ENCODE data around the gene RASAL3. TPM values are rescaled to one million over a fixed set of nuclear protein-coding genes. Genes with fewer than 3 reads are reported as not detected.

RASAL3 gene
- total and polyA plus RNA-seq, 9 donors, result 0.61 to 2.6 (median 1.4) TPM

DNA sequence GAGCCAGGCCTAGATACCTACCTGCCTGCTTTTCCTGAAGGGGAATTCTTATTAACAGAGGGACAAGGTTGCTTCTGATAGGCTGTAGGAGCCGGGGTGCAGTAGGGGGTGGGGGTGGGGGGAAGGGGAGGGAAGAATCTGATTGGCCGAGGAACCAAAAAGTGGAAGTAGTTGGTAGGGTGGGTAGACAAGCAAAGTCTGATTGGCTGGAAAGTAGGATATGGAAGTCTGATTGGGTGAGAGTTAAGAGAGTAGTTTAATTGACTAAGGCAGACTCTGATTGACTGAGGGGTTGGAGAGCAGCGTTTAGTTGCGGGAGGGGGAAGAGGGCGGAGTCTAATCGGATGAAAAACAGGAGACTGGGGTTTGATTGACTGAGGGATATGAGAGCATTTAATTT lies 34.6 kb upstream of the RASAL3 start:
- no peak overlapping the region for H3K4me3 ChIP-seq
- H3K4me1 ChIP-seq (ENCODE audit: insufficient read depth), result no peaks in the 10 kb centered on the region
- no peak for TF ChIP-seq POLR2A (IDR thresholded peaks at IDR 0.05)
- TF ChIP-seq, protein P1, sequence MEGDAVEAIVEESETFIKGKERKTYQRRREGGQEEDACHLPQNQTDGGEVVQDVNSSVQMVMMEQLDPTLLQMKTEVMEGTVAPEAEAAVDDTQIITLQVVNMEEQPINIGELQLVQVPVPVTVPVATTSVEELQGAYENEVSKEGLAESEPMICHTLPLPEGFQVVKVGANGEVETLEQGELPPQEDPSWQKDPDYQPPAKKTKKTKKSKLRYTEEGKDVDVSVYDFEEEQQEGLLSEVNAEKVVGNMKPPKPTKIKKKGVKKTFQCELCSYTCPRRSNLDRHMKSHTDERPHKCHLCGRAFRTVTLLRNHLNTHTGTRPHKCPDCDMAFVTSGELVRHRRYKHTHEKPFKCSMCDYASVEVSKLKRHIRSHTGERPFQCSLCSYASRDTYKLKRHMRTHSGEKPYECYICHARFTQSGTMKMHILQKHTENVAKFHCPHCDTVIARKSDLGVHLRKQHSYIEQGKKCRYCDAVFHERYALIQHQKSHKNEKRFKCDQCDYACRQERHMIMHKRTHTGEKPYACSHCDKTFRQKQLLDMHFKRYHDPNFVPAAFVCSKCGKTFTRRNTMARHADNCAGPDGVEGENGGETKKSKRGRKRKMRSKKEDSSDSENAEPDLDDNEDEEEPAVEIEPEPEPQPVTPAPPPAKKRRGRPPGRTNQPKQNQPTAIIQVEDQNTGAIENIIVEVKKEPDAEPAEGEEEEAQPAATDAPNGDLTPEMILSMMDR (IDR thresholded peaks at IDR 0.05), result no peak
- no peak for TF ChIP-seq EP300 (IDR thresholded peaks at IDR 0.05)
- H3K36me3 ChIP-seq, result no peaks in the 10 kb centered on the region
- no peak overlapping the region for H3K27ac ChIP-seq
- H3K9me3 ChIP-seq, result no peaks in the 10 kb centered on the region
- H3K27me3 ChIP-seq, result no peaks in the 10 kb centered on the region
- 44 to 56% (median 49%) methylated on average over 6 of the region's 6 CpGs for WGBS, 3 donors
- no peak for DNase-seq
- intact Hi-C loops (cut with DNase I), result no loop called here

DNA sequence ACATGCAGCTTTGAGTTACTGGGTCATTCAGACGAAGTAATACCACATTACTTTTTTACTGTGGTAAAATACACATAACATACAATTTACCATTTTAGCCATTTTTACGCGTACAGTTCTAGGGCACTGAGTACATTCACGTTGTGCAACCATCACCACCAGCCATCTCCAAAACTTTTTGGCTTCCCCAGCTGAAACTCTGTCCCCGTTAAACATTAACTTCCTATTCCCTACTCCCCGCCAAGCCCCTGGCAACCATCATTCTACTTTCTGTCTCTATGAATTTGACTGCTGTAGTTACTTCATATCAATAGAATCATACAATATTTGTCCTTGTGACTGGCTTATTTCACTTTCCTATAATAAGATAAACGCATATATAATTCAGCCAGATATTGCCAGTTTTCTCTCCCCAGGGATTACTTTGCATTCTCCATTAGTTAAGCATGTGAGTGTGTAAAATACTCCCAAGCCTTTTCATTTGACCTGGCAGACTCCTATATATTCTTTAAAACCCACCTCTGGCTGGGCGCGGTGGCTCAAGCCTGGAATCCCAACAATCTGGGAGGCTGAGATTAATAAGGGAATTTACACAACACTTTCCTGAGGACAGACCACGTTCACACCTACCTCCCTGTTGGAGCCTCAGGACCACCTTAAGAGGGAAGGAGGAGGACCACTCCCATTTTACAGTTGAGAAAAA lies 34.0 kb upstream of the RASAL3 start:
- H3K9me3 ChIP-seq, result no peaks in the 10 kb centered on the region
- no peaks in the 10 kb centered on the region for H3K27me3 ChIP-seq
- no peak overlapping the region for H3K4me3 ChIP-seq
- TF ChIP-seq, protein P1 (IDR thresholded peaks at IDR 0.05), result no peak
- TF ChIP-seq EP300 (IDR thresholded peaks at IDR 0.05) (no peak), POLR2A (IDR thresholded peaks at IDR 0.05) (no peak)
- no peak for DNase-seq
- no peaks in the 10 kb centered on the region for H3K36me3 ChIP-seq
- 70 to 73% (median 72%) methylated on average over 10 of the region's 10 CpGs for WGBS, 3 donors
- H3K4me1 ChIP-seq (ENCODE audit: insufficient read depth), result no peaks in the 10 kb centered on the region
- no peak overlapping the region for H3K27ac ChIP-seq
- intact Hi-C loops (cut with DNase I), result no loop called here

DNA sequence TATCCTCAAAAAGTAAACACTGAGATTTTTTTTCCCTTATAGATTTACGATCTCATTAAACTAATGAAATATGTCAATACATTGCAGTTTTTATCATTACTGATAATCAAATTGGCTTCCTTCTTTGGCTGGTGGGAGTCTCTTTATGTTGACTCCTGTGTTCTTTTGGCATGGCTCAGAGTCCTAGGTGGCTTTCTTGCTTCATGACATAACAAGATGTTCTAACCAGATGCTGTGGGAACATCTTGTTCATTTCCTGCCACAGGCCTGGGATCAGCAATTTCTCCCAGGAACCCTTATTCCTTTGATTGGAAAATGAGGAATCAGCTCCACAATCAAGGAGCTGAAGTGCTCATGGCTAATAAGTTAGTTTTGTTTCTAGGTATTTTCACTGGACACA lies 30.8 kb upstream of the RASAL3 start:
- no peak for DNase-seq
- no peak overlapping the region for H3K27ac ChIP-seq
- no peak overlapping the region for H3K4me3 ChIP-seq
- no peaks in the 10 kb centered on the region for H3K27me3 ChIP-seq
- TF ChIP-seq, protein P1 (IDR thresholded peaks at IDR 0.05), result no peak
- no peak for TF ChIP-seq POLR2A (IDR thresholded peaks at IDR 0.05)
- no peak for TF ChIP-seq EP300 (IDR thresholded peaks at IDR 0.05)
- no peaks in the 10 kb centered on the region for H3K9me3 ChIP-seq
- no peaks in the 10 kb centered on the region for H3K4me1 ChIP-seq (ENCODE audit: insufficient read depth)
- H3K36me3 ChIP-seq, result no peaks in the 10 kb centered on the region
- WGBS, 3 donors, result 93 to 96% (median 94%) methylated on average over 1 of the region's 1 CpG
- intact Hi-C loops (cut with DNase I), result no loop called here

DNA sequence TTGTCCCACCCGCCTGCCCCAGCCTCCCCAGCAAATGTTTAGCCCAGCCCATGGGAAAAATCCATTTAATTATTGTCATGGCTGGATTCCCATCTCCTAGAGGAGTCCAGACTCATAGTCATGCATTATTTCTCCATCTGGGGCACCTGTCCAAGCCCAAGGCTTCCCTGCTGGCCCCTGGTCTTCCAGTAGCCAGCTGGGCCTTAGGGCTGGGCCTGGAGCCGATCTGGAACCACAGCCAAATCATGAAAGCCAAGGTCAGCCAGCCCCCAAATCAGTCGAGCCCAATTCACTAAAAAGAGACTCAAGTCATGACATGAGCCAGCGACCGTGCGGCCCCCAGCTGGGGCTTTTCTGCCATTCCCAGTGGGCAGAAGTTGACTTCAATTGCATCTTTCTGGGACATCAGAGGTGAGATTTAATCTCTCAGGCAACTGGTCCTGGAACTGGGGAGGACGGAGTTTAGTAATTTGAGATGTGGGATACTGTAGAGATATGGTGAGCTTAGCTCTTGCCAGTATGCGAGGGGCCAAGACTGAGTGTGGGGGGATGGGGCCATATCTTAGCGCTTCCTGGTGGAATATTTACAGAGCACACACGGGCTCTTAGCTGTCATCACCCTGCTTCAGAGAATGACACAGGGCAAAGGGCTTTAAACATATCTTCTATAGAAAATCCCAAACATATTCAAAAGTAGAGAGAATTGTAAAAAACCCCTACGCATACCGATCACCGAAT lies 24.3 kb upstream of the RASAL3 start:
- intact Hi-C loops (cut with DNase I), result no loop called here
- H3K9me3 ChIP-seq, result no peaks in the 10 kb centered on the region
- no peak overlapping the region for H3K27ac ChIP-seq
- H3K4me3 ChIP-seq, result no peak overlapping the region
- H3K27me3 ChIP-seq, result no peaks in the 10 kb centered on the region
- no peak for TF ChIP-seq EP300 (IDR thresholded peaks at IDR 0.05)
- no peak for TF ChIP-seq POLR2A (IDR thresholded peaks at IDR 0.05)
- TF ChIP-seq, protein P1 (IDR thresholded peaks at IDR 0.05), result no peak
- 46 to 54% (median 50%) methylated on average over 13 of the region's 13 CpGs for WGBS, 3 donors
- no peaks in the 10 kb centered on the region for H3K4me1 ChIP-seq (ENCODE audit: insufficient read depth)
- H3K36me3 ChIP-seq, result no peaks in the 10 kb centered on the region
- no peak for DNase-seq

All from ovary (tissue), 9 donors.